Progenitor cell of endocrine pancreas (in vitro differentiated cells): ENCODE measurements around the gene UNC50. TPM values are rescaled to one million over a fixed set of nuclear protein-coding genes. Genes with fewer than 3 reads are reported as not detected.
"Not testable (repeated sequence)": the region's sequence is repeated elsewhere in the genome, so short reads cannot be mapped to it uniquely, and the experiment has no call there.

Source experiments
- DNase-seq: peaks from one replicate; pipeline ENCODE4 v3.0.0; 2021; ENCODE audit warnings: low spot score; ENCODE audit not compliant: unreplicated experiment
- H3K27ac Mint-ChIP-seq: 2 replicates; pipeline ENCODE4 v1.8.0; 2021; ENCODE audit warnings: mild to moderate bottlenecking, moderate library complexity, mixed read lengths
- H3K27me3 Mint-ChIP-seq: 2 replicates; pipeline ENCODE4 v1.8.0; 2021; ENCODE audit warnings: mixed read lengths
- H3K36me3 Mint-ChIP-seq: 2 replicates; pipeline ENCODE4 v1.8.0; 2022; ENCODE audit warnings: mixed read lengths; ENCODE audit not compliant: insufficient read depth
- H3K4me1 Mint-ChIP-seq: 2 replicates; pipeline ENCODE4 v1.8.0; 2021; ENCODE audit warnings: low read depth, mixed read lengths
- H3K4me3 Mint-ChIP-seq: 2 replicates; pipeline ENCODE4 v1.8.0; 2021; ENCODE audit warnings: low read depth, mild to moderate bottlenecking, moderate library complexity, mixed read lengths
- H3K9me3 Mint-ChIP-seq: 2 replicates; pipeline ENCODE4 v1.8.0; 2021; ENCODE audit warnings: low read depth, mixed read lengths
- CTCF ChIP-seq: fragments of 200-600 bp; sonication (generic); IDR thresholded peaks from one replicate; pipeline ENCODE4 v1.5.0; 2021; ENCODE audit warnings: antibody characterized with exemption, mild to moderate bottlenecking; ENCODE audit not compliant: unreplicated experiment
- total RNA-seq: library from RNA; stranded (reverse); gene quantifications from 2 replicates; pipeline ENCODE4 v1.2.1, GENCODE V29; 2021

Gene UNC50
- total RNA-seq, 1 donor from 2014 or later, result 39.3 TPM

GRCh38 chr2:98589489-98589888, 18.9 kb upstream of the UNC50 start:
- no peak overlapping the region for H3K27ac Mint-ChIP-seq
- DNase-seq, result no peak
- no peak for TF ChIP-seq CTCF
- H3K9me3 Mint-ChIP-seq, result peaks cover 4% of the 10 kb centered on the region
- no peaks in the 10 kb centered on the region for H3K4me1 Mint-ChIP-seq
- H3K36me3 Mint-ChIP-seq, result peaks cover 12% of the 10 kb centered on the region
- H3K27me3 Mint-ChIP-seq, result no peaks in the 10 kb centered on the region
- H3K4me3 Mint-ChIP-seq, result no peak overlapping the region

GRCh38 chr2:98592565-98592964, 15.8 kb upstream of the UNC50 start:
- H3K36me3 Mint-ChIP-seq, result peaks cover 18% of the 10 kb centered on the region
- H3K9me3 Mint-ChIP-seq, result peaks cover 4% of the 10 kb centered on the region
- H3K4me3 Mint-ChIP-seq, result no peak overlapping the region
- no peak overlapping the region for H3K27ac Mint-ChIP-seq
- TF ChIP-seq CTCF, result no peak
- H3K4me1 Mint-ChIP-seq, result no peaks in the 10 kb centered on the region
- no peaks in the 10 kb centered on the region for H3K27me3 Mint-ChIP-seq
- no peak for DNase-seq

- not testable (repeated sequence) for H3K4me3 Mint-ChIP-seq, H3K4me1 Mint-ChIP-seq, DNase-seq, H3K27me3 Mint-ChIP-seq, H3K9me3 Mint-ChIP-seq, H3K27ac Mint-ChIP-seq
- H3K36me3 Mint-ChIP-seq, result peaks cover 21% of the 10 kb centered on the region
Observed at GRCh38 chr2:98594665-98595064, 13.7 kb upstream of the UNC50 start.

GRCh38 chr2:98598781-98599428, 9.5 kb upstream of the UNC50 start:
- no peak for DNase-seq
- Mint-ChIP-seq H3K27me3 (no peaks in the 10 kb centered on the region), H3K4me1 (no peaks in the 10 kb centered on the region), H3K9me3 (peaks cover 2% of the 10 kb centered on the region), H3K4me3 (no peak overlapping the region), H3K36me3 (peaks cover 26% of the 10 kb centered on the region), H3K27ac (no peak overlapping the region)
- no peak for TF ChIP-seq CTCF

- H3K4me3 Mint-ChIP-seq, result no peak overlapping the region
- H3K27ac Mint-ChIP-seq, result no peak overlapping the region
- H3K9me3 Mint-ChIP-seq, result no peaks in the 10 kb centered on the region
- H3K27me3 Mint-ChIP-seq, result no peaks in the 10 kb centered on the region
- DNase-seq, result no peak
- peak; percentile 69 for TF ChIP-seq CTCF
- H3K4me1 Mint-ChIP-seq, result peaks cover 2% of the 10 kb centered on the region
- H3K36me3 Mint-ChIP-seq, result peaks cover 19% of the 10 kb centered on the region
Observed at GRCh38 chr2:98601532-98602132, 6.8 kb upstream of the UNC50 start.

- peaks cover 17% of the 10 kb centered on the region for H3K4me1 Mint-ChIP-seq
- peaks cover 12% of the 10 kb centered on the region for H3K36me3 Mint-ChIP-seq
- no peak for TF ChIP-seq CTCF
- no peak overlapping the region for H3K4me3 Mint-ChIP-seq
- no peak for DNase-seq
- no peak overlapping the region for H3K27ac Mint-ChIP-seq
- H3K27me3 Mint-ChIP-seq, result no peaks in the 10 kb centered on the region
- no peaks in the 10 kb centered on the region for H3K9me3 Mint-ChIP-seq
Observed at GRCh38 chr2:98604547-98604946, 3.8 kb upstream of the UNC50 start.
